Fibroblast of skin of left quadriceps (primary cell): ENCODE data around the gene HRC.
"Not testable (repeated sequence)": the region's sequence is repeated elsewhere in the genome, so short reads cannot be mapped to it uniquely, and the experiment has no call there.

ENCODE experiments used
- DNase-seq, 2 experiments: peaks; one replicate each; pipeline ENCODE4 v3.0.0-alpha.2; 2013; ENCODE audit warnings: low read depth in 2 of 2

The HRC gene

GRCh38 chr19:49135686-49136085 lies 19.5 kb downstream of the HRC start:
- no peak for DNase-seq

- no peak for DNase-seq
These were observed 21.4 kb downstream of the HRC start for GRCh38 chr19:49133621-49134454.

- DNase-seq = no peak
These were observed 22.1 kb downstream of the HRC start for GRCh38 chr19:49132974-49133609.

GRCh38 chr19:49130325-49130724 lies 24.9 kb downstream of the HRC start:
- DNase-seq = no peak

DNA sequence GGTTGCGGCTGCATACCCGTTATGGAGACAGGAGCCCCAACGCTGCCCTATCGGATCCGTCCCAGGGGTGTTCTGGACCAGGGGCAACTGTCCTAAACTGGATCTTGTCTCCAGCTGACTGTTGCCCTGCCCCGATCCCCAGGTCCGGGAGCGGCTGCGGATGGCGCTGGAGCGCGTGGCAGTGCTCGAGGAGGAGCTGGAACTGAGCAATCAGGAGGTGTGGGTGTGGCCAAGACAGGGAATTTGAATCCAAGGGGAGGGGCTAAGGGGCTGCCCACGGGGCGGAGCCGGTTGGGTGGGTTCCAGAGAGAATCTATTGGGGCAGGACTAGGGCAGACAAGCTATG lies 26.0 kb downstream of the HRC start:
- DNase-seq = no peak

- DNase-seq = no peak
These were observed 26.5 kb downstream of the HRC start for GRCh38 chr19:49128545-49129237.

- peak; percentile 93 to 94 for DNase-seq
These were observed 27.3 kb downstream of the HRC start for GRCh38 chr19:49127674-49128544.

DNA sequence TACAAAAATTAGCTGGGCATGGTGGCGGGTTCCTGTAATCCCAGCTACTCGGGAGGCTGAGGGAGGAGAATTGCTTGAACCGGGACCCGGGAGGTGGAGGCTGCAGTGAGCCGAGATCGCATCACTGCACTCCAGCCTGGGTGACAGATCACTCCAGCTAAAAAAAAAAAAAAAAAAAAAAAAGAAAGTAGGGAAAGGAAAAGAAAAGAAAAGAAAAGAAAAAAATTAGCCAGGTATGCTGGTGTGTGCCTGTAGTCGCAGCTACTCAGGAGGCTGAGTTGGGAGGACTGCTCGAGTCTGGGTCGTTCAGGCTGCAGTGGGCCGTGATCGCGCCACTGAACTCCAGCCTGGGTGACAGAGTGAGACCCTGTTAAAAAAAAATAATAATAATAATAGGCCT lies 28.0 kb downstream of the HRC start:
- not testable (repeated sequence) for DNase-seq

DNA sequence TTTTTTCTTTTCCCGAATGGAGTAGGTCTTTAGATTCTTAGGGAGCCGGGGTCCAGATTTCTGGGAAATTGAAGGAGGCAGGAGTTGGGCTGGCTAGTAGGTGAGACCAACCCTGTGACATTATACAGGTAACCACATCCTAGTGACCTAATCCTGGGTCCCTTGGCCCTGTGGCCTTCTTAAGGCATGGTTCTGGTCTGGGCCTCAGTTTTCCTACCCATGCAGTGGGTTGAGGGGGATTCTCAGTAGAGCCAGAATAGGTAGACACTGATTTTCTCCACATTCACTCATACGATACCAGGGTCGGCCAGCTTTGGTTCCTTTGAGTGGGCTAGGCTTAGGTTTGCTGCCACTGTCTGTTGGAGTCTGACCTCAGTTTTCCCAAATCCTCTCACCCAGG lies 28.6 kb downstream of the HRC start:
- DNase-seq = no peak

GRCh38 chr19:49125025-49125731 lies 30.0 kb downstream of the HRC start:
- DNase-seq = no peak

DNA sequence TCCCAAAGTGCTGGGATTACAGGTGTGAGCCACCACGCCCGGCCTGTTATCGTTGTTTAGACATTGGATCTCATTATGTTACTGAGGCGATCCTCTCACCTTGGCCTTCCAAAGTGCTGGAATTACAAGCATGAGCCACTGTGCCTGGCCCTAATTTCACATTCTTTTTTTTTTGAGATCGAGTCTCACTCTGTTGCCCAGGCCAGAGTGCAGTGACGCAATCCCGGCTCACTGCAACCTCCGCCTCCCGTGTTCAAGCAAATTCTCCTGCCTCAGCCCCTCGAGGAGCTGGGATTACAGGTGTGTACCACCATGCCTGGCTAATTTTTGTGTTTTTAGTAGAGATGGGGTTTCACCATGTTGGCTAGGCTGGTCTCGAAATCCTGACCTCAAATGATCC lies 31.9 kb downstream of the HRC start:
- not testable (repeated sequence) for DNase-seq

GRCh38 chr19:49121841-49122240 lies 33.4 kb downstream of the HRC start:
- DNase-seq = not testable (repeated sequence)

DNA sequence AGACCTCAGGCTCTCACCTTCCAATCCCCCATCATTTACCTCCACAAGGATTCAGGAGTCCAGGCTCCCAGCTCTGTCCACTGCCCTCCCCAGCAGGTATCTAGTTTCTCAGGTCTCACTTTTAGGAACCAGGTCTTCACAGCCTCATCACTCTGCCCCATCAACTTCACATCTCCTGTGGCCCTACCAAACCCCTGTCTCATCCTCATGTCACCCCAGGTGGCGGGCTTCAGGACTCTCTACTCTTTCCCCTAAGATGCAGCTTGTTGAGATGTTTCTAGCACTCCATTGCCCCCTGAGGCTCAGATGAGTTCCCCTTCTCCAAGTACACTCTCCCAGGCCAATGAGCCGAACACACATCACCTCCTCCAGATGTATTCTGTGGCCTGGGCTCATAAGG lies 34.3 kb downstream of the HRC start:
- DNase-seq = no peak

DNA sequence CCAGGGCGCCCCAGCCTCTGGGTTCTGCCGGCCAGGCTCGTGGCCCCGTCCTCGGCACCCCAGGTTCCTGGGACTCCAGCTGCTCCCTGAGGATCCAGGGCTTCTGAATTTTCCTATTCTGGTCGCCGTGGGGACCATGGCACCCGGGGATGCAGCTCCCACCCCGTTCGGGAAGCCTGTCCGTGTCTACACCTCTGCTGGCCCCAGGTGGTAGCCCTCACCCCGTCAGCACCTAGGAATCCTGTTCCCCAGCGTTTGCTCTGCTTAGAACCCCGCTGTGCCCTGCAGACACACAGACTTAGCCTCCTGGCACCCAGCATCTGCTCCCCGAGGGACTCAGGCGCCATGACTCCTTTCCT lies 34.9 kb downstream of the HRC start:
- DNase-seq = no peak

DNA sequence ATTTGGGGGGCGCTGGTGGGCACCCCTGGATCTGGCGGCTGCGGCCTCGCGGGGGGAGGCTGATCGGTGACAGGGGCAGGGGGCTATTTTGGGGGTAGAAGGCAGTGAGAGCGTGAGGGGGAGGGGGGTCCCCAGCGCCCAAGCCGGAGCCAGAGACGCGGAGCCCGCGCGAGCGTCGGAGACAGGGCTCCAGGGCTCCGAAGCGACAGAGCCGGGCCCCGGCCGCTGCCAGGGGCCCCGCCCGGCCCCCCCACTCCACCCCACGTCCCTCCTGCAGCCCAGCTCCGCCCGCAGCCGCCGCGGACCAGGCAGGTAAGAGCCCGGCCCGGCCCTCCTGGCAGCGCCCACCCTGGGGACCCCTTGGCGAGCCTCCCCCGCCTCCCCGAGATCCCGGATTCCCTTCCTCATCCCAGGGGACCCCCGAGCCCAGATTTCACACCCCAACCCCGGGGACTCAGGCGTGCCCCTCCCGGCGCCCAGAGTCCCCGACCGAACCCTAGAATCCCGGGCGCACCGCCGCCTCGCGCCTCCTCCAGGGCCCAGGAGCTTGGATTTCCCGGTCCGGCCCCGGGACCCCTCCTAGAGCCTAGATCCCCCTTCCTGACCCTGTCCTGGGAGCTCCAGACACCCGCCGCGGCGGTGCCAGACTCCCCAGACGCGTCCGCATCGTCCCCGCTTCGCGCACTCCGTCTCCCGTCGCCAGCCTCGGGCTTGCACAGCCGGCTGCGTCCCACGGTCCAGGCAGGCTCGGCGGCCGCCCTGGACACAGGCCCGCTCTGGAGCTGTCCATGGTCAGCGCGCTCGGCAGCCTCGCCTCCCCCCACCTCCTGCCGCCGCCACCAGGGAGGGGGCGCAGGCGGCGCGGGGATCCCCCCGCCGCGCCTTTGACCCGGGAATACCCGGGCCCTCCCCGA lies 35.5 kb downstream of the HRC start, which contains the start of gene PPFIA3:
TSS of gene PPFIA3 (plus strand) at position 134 of the 914 bp plus-strand sequence. CDS start 8,330 bp downstream, outside the sequence.
- no peak for DNase-seq

- peak; percentile 85 to 87 for DNase-seq
These were observed 36.4 kb downstream of the HRC start, which contains the start of gene C19orf73 for GRCh38 chr19:49118565-49119410. Gene C19orf73, minus strand, starts transcription at chr19:49119143. Its CDS starts 121 bp downstream, at chr19:49119022.

GRCh38 chr19:49117677-49118564 lies 37.3 kb downstream of the HRC start:
- no peak for DNase-seq

DNA sequence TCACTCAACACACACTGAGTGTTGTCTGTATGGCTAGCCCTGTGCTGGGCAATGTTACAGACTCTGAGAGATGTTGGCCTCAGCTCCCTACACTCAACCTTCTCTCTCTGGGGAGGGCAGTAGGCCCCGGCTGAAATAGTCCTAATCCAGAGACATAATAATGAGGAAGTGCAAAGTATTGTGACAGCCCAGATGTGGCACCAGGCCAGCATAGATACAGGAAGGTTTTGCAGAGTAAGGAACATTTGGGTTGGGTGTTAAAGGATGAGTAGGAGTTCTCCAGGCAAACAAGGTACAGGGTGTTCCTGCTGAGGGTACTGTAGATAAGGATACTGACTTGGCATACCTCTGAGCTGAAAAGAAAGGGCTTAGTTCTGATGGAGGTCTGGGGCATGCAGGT lies 38.7 kb downstream of the HRC start:
- DNase-seq = no peak
